K562 (cell line): ENCODE data around the gene SPEF1. TPM values are rescaled to one million over a fixed set of nuclear protein-coding genes. Genes with fewer than 3 reads are reported as not detected.

Source experiments
- ARID4B ChIP-seq: sonication (generic); formaldehyde crosslinking; IDR thresholded peaks from 2 replicates; pipeline ENCODE4 v1.8.0; 2022; ENCODE audit warnings: mild to moderate bottlenecking, missing genetic modification reagents
- CEBPG ChIP-seq, 3 experiments: fragments of 200-800 bp in 1 of 3; sonication (Bioruptor generic) in 1 of 3; sonication (generic) in 1 of 3; formaldehyde crosslinking in 1 of 3; IDR thresholded peaks in 2 of 3; conservative IDR thresholded peaks in 1 of 3; 2 replicates each; pipeline versions ENCODE4 v1.6.1 to v1.8.0; 2016 to 2022; ENCODE audit warnings: missing compliant biosample characterization in 2 of 3, missing genetic modification characterization in 2 of 3, mild to moderate bottlenecking in 1 of 3, missing genetic modification reagents in 1 of 3
- ETV1 ChIP-seq: fragments of 450-650 bp; conservative IDR thresholded peaks from 2 replicates; pipeline ENCODE4 v1.6.1; 2016; ENCODE audit warnings: missing genetic modification characterization, control low read depth, low read depth, missing compliant biosample characterization
- FOS ChIP-seq: IDR thresholded peaks from 3 replicates; pipeline ENCODE4 v1.6.1; 2011; ENCODE audit not compliant: insufficient read length; ENCODE audit errors: extremely low read depth
- FOXK1 ChIP-seq: sonication (generic); formaldehyde crosslinking; IDR thresholded peaks from 2 replicates; pipeline ENCODE4 v1.8.0; 2022; ENCODE audit warnings: missing genetic modification reagents, mild to moderate bottlenecking, borderline replicate concordance
- MCM7 ChIP-seq, 2 experiments: fragments of 450-650 bp; IDR thresholded peaks; 2 replicates each; pipeline ENCODE4 v1.6.1; 2016 to 2018
- NR0B1 ChIP-seq: fragments of 450-650 bp; IDR thresholded peaks from one replicate; pipeline ENCODE4 v1.6.1; 2018; ENCODE audit warnings: mild to moderate bottlenecking, moderate library complexity; ENCODE audit not compliant: partially characterized antibody
- SMARCE1 ChIP-seq: fragments of 450-650 bp; IDR thresholded peaks from 2 replicates; pipeline ENCODE4 v1.7.1; 2016; ENCODE audit warnings: mild to moderate bottlenecking
- TEAD4 ChIP-seq, 2 experiments: sonication (generic) in 1 of 2; formaldehyde crosslinking in 1 of 2; IDR thresholded peaks; 2 replicates each; pipeline versions ENCODE4 v1.6.1 to v1.8.0; 2012 to 2022; ENCODE audit warnings: borderline replicate concordance in 1 of 2, inconsistent platforms in 1 of 2, low read length in 1 of 2, mild to moderate bottlenecking in 1 of 2, missing genetic modification reagents in 1 of 2
- TGIF2 ChIP-seq: sonication (generic); formaldehyde crosslinking; IDR thresholded peaks from 2 replicates; pipeline ENCODE4 v1.8.1; 2022; ENCODE audit warnings: mild to moderate bottlenecking, missing genetic modification reagents, moderate library complexity
- UBTF ChIP-seq, 2 experiments: IDR thresholded peaks; 2 replicates each; pipeline ENCODE4 v1.6.1; 2012; ENCODE audit warnings: improper control_type of control experiment in 2 of 2, low read depth in 2 of 2, low read length in 2 of 2, borderline replicate concordance in 1 of 2
- ZHX1 ChIP-seq: fragments of 150-350 bp; conservative IDR thresholded peaks from 2 replicates; pipeline ENCODE4 v1.6.1; 2014; ENCODE audit warnings: low read length
- ZNF766 ChIP-seq: fragments of 200-800 bp; sonication (Bioruptor generic); conservative IDR thresholded peaks from 2 replicates; pipeline ENCODE4 v1.6.1; 2016; ENCODE audit warnings: missing genetic modification characterization, missing compliant biosample characterization
- polyA plus RNA-seq, 8 experiments: library from polyadenylated mRNA; depleted of rRNA in 4 of 8; stranded (reverse) in 5 of 8; unstranded in 3 of 8; fragments of >200 nt; fragmentation: Nextera tagmentation in 2 of 8; fragmentation: Illumina TruSeq in 1 of 8; extraction: Ambion mirVana in 2 of 8; extraction: Trizol in 1 of 8; gene quantifications; 2 replicates each; pipeline versions ENCODE4 v1.2.1 to v1.2.3, GENCODE V29; 2011 to 2014; ENCODE audit warnings: inconsistent platforms in 1 of 8, missing spikeins in 1 of 8
- total RNA-seq, 7 experiments: library from RNA; depleted of rRNA in 6 of 7; stranded (reverse); fragments of >200 nt in 6 of 7; fragmentation: Illumina TruSeq in 2 of 7; extraction: Trizol in 2 of 7; gene quantifications; 2 replicates each; pipeline versions ENCODE4 v1.2.1 to v1.2.3, GENCODE V29; 2011 to 2021; ENCODE audit warnings: low replicate concordance in 1 of 7

The SPEF1 gene
- total and polyA plus RNA-seq, 9 of the 15 experiments (the other 6 are each of a cell fraction or from before 2014, with no cell fraction given), result not detected

GRCh38 chr20:3820048-3820900, 39.0 kb upstream of the SPEF1 start, which contains the start of gene AP5S1 (continued):
- TF ChIP-seq ARID4B (CRISPR knock-in tag) (peak; percentile 87), CEBPG (CRISPR knock-in tag; IDR thresholded peaks at IDR 0.05) (peak; percentile 45; the same call in 1 of the 2 replicates), CEBPG (tag; conservative IDR thresholded peaks at IDR 0.05 in 1 of 2, IDR thresholded peaks at IDR 0.05 in 1 of 2) (no peak), TEAD4 (IDR thresholded peaks at IDR 0.05; ENCODE audit: low read length) (no peak), TEAD4 (CRISPR knock-in tag; IDR thresholded peaks at IDR 0.05; ENCODE audit: borderline replicate concordance) (no peak), ZHX1 (peak; percentile 81), ETV1 (tag) (no peak), FOXK1 (CRISPR knock-in tag) (peak; percentile 76; the same call in 1 of the 2 replicates), FOS (no peak), ZNF766 (peak; percentile 84), SMARCE1 (no peak), NR0B1 (no peak), MCM7 (IDR thresholded peaks at IDR 0.05) (no peak), UBTF (IDR thresholded peaks at IDR 0.05; ENCODE audit: borderline replicate concordance in 1 of 2, low read depth in 2 of 2, low read length in 2 of 2) (peak; percentile 98 to 99), TGIF2 (CRISPR knock-in tag) (peak; percentile 62; the same call in 1 of the 2 replicates)
